Thoracic aorta (tissue), 2 donors: Measurements from ENCODE around the gene TAAR6. TPM values are rescaled to one million over a fixed set of nuclear protein-coding genes. Genes with fewer than 3 reads are reported as not detected.

Source experiments
- ATAC-seq: fragments of 150-250 bp; one replicate; pipeline ENCODE4 v1.8.0; 2017; ENCODE audit warnings: low read depth; ENCODE audit not compliant: insufficient number of reproducible peaks, low FRiP score
- DNase-seq: peaks from one replicate; pipeline ENCODE4 v3.0.0-alpha.2; 2020; ENCODE audit warnings: low spot score
- H3K27ac ChIP-seq, 2 donors: fragments of 200-600 bp; sonication (generic); 1 replicate in 1 of 2; 2 replicates in 1 of 2; pipeline ENCODE4 v1.5.1; 2016; ENCODE audit warnings: mild to moderate bottlenecking in 2 of 2, moderate library complexity in 2 of 2
- H3K27me3 ChIP-seq: fragments of 200-600 bp; sonication (generic); replicated peaks from 2 replicates; pipeline ENCODE4 v1.6.0; 2016; ENCODE audit warnings: mild to moderate bottlenecking; ENCODE audit not compliant: insufficient read depth
- H3K36me3 ChIP-seq: fragments of 200-600 bp; sonication (generic); one replicate; pipeline ENCODE4 v1.5.1; 2016
- H3K4me1 ChIP-seq, 2 donors: fragments of 200-600 bp; sonication (generic); 1 replicate in 1 of 2; 2 replicates in 1 of 2; pipeline versions ENCODE4 v1.5.1 to v1.6.0; 2016; ENCODE audit warnings: low read depth in 2 of 2, mild to moderate bottlenecking in 1 of 2; ENCODE audit not compliant: control insufficient read depth in 1 of 2
- H3K4me3 ChIP-seq: fragments of 200-600 bp; sonication (generic); 2 replicates; pipeline ENCODE4 v1.5.1; 2016; ENCODE audit warnings: mild to moderate bottlenecking
- H3K9me3 ChIP-seq: fragments of 200-600 bp; sonication (generic); 2 replicates; pipeline ENCODE4 v1.5.1; 2016
- CTCF ChIP-seq: fragments of 200-600 bp; sonication (generic); IDR thresholded peaks from one replicate; pipeline ENCODE4 v1.5.1; 2019; ENCODE audit warnings: antibody characterized with exemption
- total RNA-seq, 2 donors: library from RNA; depleted of rRNA; stranded (reverse); fragments of >200 nt; gene quantifications; one replicate each; pipeline versions ENCODE4 v1.1.0 to v1.2.3, GENCODE V29; 2016

TAAR6 gene
- total RNA-seq, 2 donors from 2014 or later, result not detected

GRCh38 chr6:132587424-132587823 lies 17.3 kb downstream of the TAAR6 start:
- Histone ChIP-seq H3K36me3 (no peaks in the 10 kb centered on the region), H3K4me3 (no peak overlapping the region), H3K27me3 (no peaks in the 10 kb centered on the region), H3K9me3 (no peaks in the 10 kb centered on the region), H3K4me1 (no peaks in the 10 kb centered on the region), H3K27ac (no peak overlapping the region)
- no peak for TF ChIP-seq CTCF
- DNase-seq (no peak), ATAC-seq (no peak)

GRCh38 chr6:132589454-132589853 lies 19.3 kb downstream of the TAAR6 start, which contains the start of gene TAAR5:
Gene TAAR5, minus strand, starts transcription at chr6:132589741. Its CDS starts 55 bp downstream, at chr6:132589686.
- DNase-seq (no peak), ATAC-seq (no peak)
- Histone ChIP-seq H3K4me3 (no peak within 1 kb of the TSS), H3K4me1 (no peaks in the 10 kb centered on the region), H3K36me3 (no peaks in the 10 kb centered on the region), H3K27ac (no peak within 1 kb of the TSS), H3K9me3 (no peaks in the 10 kb centered on the region), H3K27me3 (no peaks in the 10 kb centered on the region)
- no peak for TF ChIP-seq CTCF

- H3K36me3 ChIP-seq, result no peaks in the 10 kb centered on the region
- ATAC-seq (no peak), DNase-seq (no peak)
- no peaks in the 10 kb centered on the region for H3K27me3 ChIP-seq
- no peak overlapping the region for H3K4me3 ChIP-seq
- no peak overlapping the region for H3K27ac ChIP-seq
- H3K4me1 ChIP-seq, result no peaks in the 10 kb centered on the region
- no peaks in the 10 kb centered on the region for H3K9me3 ChIP-seq
- no peak for TF ChIP-seq CTCF
Observed at GRCh38 chr6:132590362-132590761, 20.2 kb downstream of the TAAR6 start.

- Histone ChIP-seq H3K4me1 (no peaks in the 10 kb centered on the region), H3K4me3 (no peak overlapping the region), H3K27me3 (no peaks in the 10 kb centered on the region), H3K9me3 (no peaks in the 10 kb centered on the region), H3K36me3 (no peaks in the 10 kb centered on the region), H3K27ac (no peak overlapping the region)
- no peak for DNase-seq
- TF ChIP-seq CTCF, result no peak
- no peak for ATAC-seq
Observed at GRCh38 chr6:132592855-132593254, 22.7 kb downstream of the TAAR6 start.

GRCh38 chr6:132596201-132596600 lies 26.1 kb downstream of the TAAR6 start:
- no peaks in the 10 kb centered on the region for H3K36me3 ChIP-seq
- H3K9me3 ChIP-seq, result no peaks in the 10 kb centered on the region
- no peaks in the 10 kb centered on the region for H3K4me1 ChIP-seq
- no peaks in the 10 kb centered on the region for H3K27me3 ChIP-seq
- TF ChIP-seq CTCF, result no peak
- H3K4me3 ChIP-seq, result no peak overlapping the region
- no peak for DNase-seq
- ATAC-seq, result no peak
- H3K27ac ChIP-seq, result no peak overlapping the region
